Panc1 (cell line): ENCODE data around the gene PQBP1. TPM values are rescaled to one million over a fixed set of nuclear protein-coding genes. Genes with fewer than 3 reads are reported as not detected.
"Not testable (repeated sequence)": the region's sequence is repeated elsewhere in the genome, so short reads cannot be mapped to it uniquely, and the experiment has no call there.

Source experiments
- ATAC-seq: fragments of 200-7000 bp; cut with Tn5 transposase; 2 replicates; pipeline ENCODE4 v1.9.1; 2020; ENCODE audit warnings: mild to moderate bottlenecking, moderate library complexity
- BruUV-seq: library from RNA; stranded (reverse); fragments of 400-500 nt; replicated peaks from 2 replicates; lab custom pipeline; 2021; lab: Mats Ljungman, UMichigan
- CTCF ChIA-PET: fragments of 300-600 bp; sonication (Branson Sonifier 250); formaldehyde crosslinking; loops from one replicate; lab custom pipeline; 2022; ENCODE audit warnings: antibody characterized with exemption; lab: Charles Lee
- POLR2A ChIA-PET: fragments of 300-600 bp; sonication (Branson Sonifier 250); formaldehyde crosslinking; loops from one replicate; lab custom pipeline; 2022; ENCODE audit warnings: antibody characterized with exemption; lab: Charles Lee
- DNase-seq: peaks from one replicate; pipeline ENCODE4 v3.0.0-alpha.2; 2010; ENCODE audit warnings: low read depth, low spot score
- H3K27ac ChIP-seq: 2 replicates; pipeline ENCODE4 v1.5.1; 2011; ENCODE audit warnings: mild to moderate bottlenecking, low read length, inconsistent platforms
- H3K27me3 ChIP-seq: fragments of 200-500 bp; sonication (Bioruptor generic); 2 replicates; pipeline ENCODE4 v1.6.0; 2014; ENCODE audit warnings: low read length, inconsistent platforms; ENCODE audit not compliant: control insufficient read depth, insufficient read depth
- H3K36me3 ChIP-seq: fragments of 200-500 bp; sonication (Bioruptor generic); 2 replicates; pipeline ENCODE4 v1.5.1; 2014; ENCODE audit warnings: inconsistent platforms, mild to moderate bottlenecking, low read length, moderate library complexity; ENCODE audit not compliant: control insufficient read depth, insufficient read depth
- H3K4me1 ChIP-seq: 2 replicates; pipeline ENCODE4 v1.5.1; 2011; ENCODE audit warnings: inconsistent platforms, mild to moderate bottlenecking, low read length, moderate library complexity; ENCODE audit not compliant: control insufficient read depth, insufficient read depth
- H3K4me3 ChIP-seq, 2 experiments: 2 replicates each; pipeline ENCODE4 v1.5.1; 2011 to 2012; ENCODE audit warnings: low read depth in 2 of 2, low read length in 2 of 2, mild to moderate bottlenecking in 2 of 2, inconsistent platforms in 1 of 2, moderate library complexity in 1 of 2
- H3K9me3 ChIP-seq: fragments of 200-500 bp; sonication (Bioruptor generic); 2 replicates; pipeline ENCODE4 v1.5.1; 2014; ENCODE audit warnings: low read depth, mild to moderate bottlenecking, inconsistent platforms, low read length, moderate library complexity; ENCODE audit not compliant: control insufficient read depth, insufficient read depth
- POLR2AphosphoS5 ChIP-seq: IDR thresholded peaks from 2 replicates; pipeline ENCODE4 v1.6.1; 2012; ENCODE audit warnings: mild to moderate bottlenecking, low read depth, low read length, moderate library complexity
- SIN3A ChIP-seq: IDR thresholded peaks from 2 replicates; pipeline ENCODE4 v1.6.1; 2012; ENCODE audit warnings: low read depth, mild to moderate bottlenecking, low read length, moderate library complexity, borderline replicate concordance; ENCODE audit not compliant: insufficient read depth
- TCF7L2 ChIP-seq: IDR thresholded peaks from 2 replicates; pipeline ENCODE4 v1.6.1; 2011; ENCODE audit warnings: mild to moderate bottlenecking, low read depth, low read length, inconsistent platforms
- in situ Hi-C: cut with HindIII; loops from 2 replicates; pipeline ENCODE4 v1.10.0; 2016; ENCODE audit warnings: low sequenced_read_pairs, low pct_unique_long_range_greater_than_20kb
- intact Hi-C: fragments of 100-400 bp; cut with micrococcal nuclease; formaldehyde crosslinking; loops from one replicate; pipeline ENCODE4 v1.10.0; 2022; ENCODE audit not compliant: unreplicated experiment
- total RNA-seq: library from RNA; stranded (reverse); gene quantifications from one replicate; pipeline ENCODE4 v1.2.1, GENCODE V29; 2021; ENCODE audit not compliant: unreplicated experiment
- TF ChIP-seq, protein P1 (sequence below): fragments of 450-650 bp; IDR thresholded peaks from 2 replicates; pipeline ENCODE4 v1.5.1; 2017; ENCODE audit warnings: mild to moderate bottlenecking
- TF ChIP-seq, protein P2 (sequence below), 2 experiments: IDR thresholded peaks; 2 replicates each; pipeline ENCODE4 v1.6.1; 2011 to 2012; ENCODE audit warnings: low read depth in 2 of 2, control low read depth in 1 of 2, low read length in 1 of 2, mild to moderate bottlenecking in 1 of 2, moderate library complexity in 1 of 2; ENCODE audit not compliant: insufficient read depth in 1 of 2

Gene PQBP1
- total RNA-seq, 1 experiment from 2014 or later: 136 TPM

DNA sequence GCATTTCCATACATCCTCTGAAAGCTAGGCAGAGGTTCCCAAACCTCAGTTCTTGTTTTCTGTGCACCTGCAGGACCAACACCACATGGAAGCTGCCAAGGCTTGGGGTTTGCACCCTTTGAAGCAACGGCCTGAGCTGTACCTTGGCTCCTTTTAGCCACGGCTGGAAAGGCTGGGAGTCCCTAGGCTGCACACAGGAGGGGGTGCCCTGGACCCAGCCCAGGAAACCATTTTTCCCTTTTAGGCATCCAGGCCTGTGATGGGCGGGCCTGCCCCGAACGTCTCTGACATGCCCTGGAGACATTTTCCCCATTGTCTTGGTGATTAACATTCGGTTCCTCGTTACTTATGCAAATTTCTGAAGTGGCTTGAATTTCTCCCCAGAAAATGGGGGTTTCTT, 44.9 kb upstream of the PQBP1 start:
- BruUV-seq: no TSS peak
- H3K27ac ChIP-seq: no peak overlapping the region
- in situ Hi-C loops: no loop called here

DNA sequence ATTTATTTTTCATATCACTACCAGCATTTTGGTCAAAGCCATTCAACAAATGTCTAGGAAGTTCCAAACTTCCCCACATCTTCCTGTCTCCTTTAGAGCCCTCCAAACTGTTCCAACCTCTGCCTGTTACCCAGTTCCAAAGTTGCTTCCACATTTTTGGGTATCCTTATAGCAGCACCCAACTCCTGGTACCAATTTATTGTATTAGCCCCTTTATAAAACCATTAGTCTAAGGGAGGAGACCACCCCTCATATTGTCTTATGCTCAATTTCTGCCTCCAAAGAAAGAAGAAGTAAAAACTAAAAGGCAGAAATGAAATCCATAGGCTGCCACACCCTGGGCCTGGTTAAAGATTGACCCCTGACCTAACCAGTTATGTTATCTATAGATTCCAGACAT, 44.2 kb upstream of the PQBP1 start:
- CTCF ChIA-PET, POLR2A ChIA-PET, H3K4me1 ChIP-seq, intact Hi-C loops, H3K36me3 ChIP-seq, H3K9me3 ChIP-seq, H3K27me3 ChIP-seq, ATAC-seq, in situ Hi-C loops, DNase-seq, BruUV-seq, H3K27ac ChIP-seq, H3K4me3 ChIP-seq: not testable (repeated sequence)

More for the DNA sequence above, 44.9 kb upstream of the PQBP1 start:
- intact Hi-C loops: no loop called here
- ATAC-seq: no peak
- CTCF ChIA-PET: no interaction called here
- no peaks in the 10 kb centered on the region for H3K36me3 ChIP-seq
- no peak for DNase-seq
- no peaks in the 10 kb centered on the region for H3K27me3 ChIP-seq
- POLR2A ChIA-PET: no interaction called here
- TF ChIP-seq SIN3A (no peak), POLR2AphosphoS5 (no peak), TCF7L2 (no peak)
- TF ChIP-seq, protein P1, sequence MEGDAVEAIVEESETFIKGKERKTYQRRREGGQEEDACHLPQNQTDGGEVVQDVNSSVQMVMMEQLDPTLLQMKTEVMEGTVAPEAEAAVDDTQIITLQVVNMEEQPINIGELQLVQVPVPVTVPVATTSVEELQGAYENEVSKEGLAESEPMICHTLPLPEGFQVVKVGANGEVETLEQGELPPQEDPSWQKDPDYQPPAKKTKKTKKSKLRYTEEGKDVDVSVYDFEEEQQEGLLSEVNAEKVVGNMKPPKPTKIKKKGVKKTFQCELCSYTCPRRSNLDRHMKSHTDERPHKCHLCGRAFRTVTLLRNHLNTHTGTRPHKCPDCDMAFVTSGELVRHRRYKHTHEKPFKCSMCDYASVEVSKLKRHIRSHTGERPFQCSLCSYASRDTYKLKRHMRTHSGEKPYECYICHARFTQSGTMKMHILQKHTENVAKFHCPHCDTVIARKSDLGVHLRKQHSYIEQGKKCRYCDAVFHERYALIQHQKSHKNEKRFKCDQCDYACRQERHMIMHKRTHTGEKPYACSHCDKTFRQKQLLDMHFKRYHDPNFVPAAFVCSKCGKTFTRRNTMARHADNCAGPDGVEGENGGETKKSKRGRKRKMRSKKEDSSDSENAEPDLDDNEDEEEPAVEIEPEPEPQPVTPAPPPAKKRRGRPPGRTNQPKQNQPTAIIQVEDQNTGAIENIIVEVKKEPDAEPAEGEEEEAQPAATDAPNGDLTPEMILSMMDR: no peak
- TF ChIP-seq, protein P2, sequence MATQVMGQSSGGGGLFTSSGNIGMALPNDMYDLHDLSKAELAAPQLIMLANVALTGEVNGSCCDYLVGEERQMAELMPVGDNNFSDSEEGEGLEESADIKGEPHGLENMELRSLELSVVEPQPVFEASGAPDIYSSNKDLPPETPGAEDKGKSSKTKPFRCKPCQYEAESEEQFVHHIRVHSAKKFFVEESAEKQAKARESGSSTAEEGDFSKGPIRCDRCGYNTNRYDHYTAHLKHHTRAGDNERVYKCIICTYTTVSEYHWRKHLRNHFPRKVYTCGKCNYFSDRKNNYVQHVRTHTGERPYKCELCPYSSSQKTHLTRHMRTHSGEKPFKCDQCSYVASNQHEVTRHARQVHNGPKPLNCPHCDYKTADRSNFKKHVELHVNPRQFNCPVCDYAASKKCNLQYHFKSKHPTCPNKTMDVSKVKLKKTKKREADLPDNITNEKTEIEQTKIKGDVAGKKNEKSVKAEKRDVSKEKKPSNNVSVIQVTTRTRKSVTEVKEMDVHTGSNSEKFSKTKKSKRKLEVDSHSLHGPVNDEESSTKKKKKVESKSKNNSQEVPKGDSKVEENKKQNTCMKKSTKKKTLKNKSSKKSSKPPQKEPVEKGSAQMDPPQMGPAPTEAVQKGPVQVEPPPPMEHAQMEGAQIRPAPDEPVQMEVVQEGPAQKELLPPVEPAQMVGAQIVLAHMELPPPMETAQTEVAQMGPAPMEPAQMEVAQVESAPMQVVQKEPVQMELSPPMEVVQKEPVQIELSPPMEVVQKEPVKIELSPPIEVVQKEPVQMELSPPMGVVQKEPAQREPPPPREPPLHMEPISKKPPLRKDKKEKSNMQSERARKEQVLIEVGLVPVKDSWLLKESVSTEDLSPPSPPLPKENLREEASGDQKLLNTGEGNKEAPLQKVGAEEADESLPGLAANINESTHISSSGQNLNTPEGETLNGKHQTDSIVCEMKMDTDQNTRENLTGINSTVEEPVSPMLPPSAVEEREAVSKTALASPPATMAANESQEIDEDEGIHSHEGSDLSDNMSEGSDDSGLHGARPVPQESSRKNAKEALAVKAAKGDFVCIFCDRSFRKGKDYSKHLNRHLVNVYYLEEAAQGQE (IDR thresholded peaks at IDR 0.05; ENCODE audit: insufficient read depth in 1 of 2, low read depth in 2 of 2, low read length in 1 of 2): no peak
- no peaks in the 10 kb centered on the region for H3K4me1 ChIP-seq
- no peaks in the 10 kb centered on the region for H3K9me3 ChIP-seq
- H3K4me3 ChIP-seq: no peak overlapping the region

DNA sequence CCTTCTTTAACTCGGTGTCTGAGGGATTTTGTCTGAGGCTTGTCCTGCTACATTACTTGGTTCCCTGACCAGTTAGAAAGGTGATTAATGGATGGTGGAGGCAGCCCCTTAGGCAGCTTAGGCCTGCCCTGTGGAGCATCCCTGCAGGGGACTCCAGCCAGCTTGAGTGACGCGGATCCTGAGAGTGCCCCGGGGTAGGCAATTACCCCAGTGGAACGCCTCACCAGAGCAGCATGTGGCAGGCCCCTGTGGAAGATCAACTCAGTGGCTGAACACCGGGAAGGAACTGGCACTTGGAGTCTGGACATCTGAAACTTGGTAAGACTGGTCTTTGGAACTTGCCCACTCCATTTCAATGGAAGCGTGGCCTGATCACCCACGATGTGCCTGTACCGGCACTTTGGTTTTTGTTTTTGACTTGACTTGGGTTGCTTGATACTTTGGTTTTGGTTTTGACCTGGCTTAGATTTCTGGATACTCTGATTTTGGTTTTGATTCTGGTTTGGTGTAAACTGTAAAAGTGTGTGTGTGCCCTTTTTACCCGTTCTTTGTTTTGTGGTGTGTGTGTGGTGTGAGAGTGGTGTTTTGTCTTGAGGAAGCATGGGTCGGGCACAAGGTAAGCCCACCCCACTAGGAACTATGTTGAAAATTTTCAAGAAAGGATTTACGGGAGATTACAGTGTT, 43.5 kb upstream of the PQBP1 start:
- in situ Hi-C loops, H3K4me1 ChIP-seq, intact Hi-C loops, H3K9me3 ChIP-seq, H3K4me3 ChIP-seq, POLR2A ChIA-PET, DNase-seq, BruUV-seq, H3K27me3 ChIP-seq, H3K36me3 ChIP-seq, ATAC-seq, H3K27ac ChIP-seq, CTCF ChIA-PET: not testable (repeated sequence)
